Breast epithelium (tissue), 3 donors: ENCODE results near the gene ZNF780B.
"Not testable (repeated sequence)": the region's sequence is repeated elsewhere in the genome, so short reads cannot be mapped to it uniquely, and the experiment has no call there.

ENCODE experiments used
- CTCF ChIP-seq, 3 donors: fragments of 450-650 bp; IDR thresholded peaks; one replicate each; pipeline ENCODE4 v1.5.1; 2016 to 2017; ENCODE audit warnings: antibody characterized with exemption in 3 of 3, mild to moderate bottlenecking in 3 of 3, moderate library complexity in 3 of 3
- POLR2AphosphoS5 ChIP-seq, 3 donors: sonication (generic); formaldehyde crosslinking; IDR thresholded peaks; one replicate each; pipeline ENCODE4 v1.6.1; 2017; ENCODE audit warnings: antibody characterized with exemption in 3 of 3

- TF ChIP-seq POLR2AphosphoS5, CTCF (IDR thresholded peaks at IDR 0.05): not testable (repeated sequence)
Measured at GRCh38 chr19:40038047-40038446, 18.0 kb downstream of the ZNF780B start.
